A549 (cell line): ENCODE data around the gene SLC46A2. TPM values are rescaled to one million over a fixed set of nuclear protein-coding genes. Genes with fewer than 3 reads are reported as not detected.

ENCODE experiments used
- ATAC-seq, 2 experiments: fragments of 200-7000 bp in 1 of 2; fragments of >200 bp in 1 of 2; cut with Nextera tagmentation in 1 of 2; cut with Tn5 transposase in 1 of 2; 3 replicates each; pipeline versions ENCODE4 v1.8.0 to v1.9.1; 2018 to 2020; ENCODE audit warnings: mild to moderate bottlenecking in 1 of 2, moderate library complexity in 1 of 2
- CTCF ChIA-PET: fragments of 300-600 bp; sonication (Branson Sonifier 250); formaldehyde crosslinking; extraction: SDS; loops from one replicate; lab custom pipeline; 2021; ENCODE audit warnings: antibody characterized with exemption, inconsistent platforms; lab: Yijun Ruan, JAX
- POLR2A ChIA-PET: fragments of 350-600 bp; formaldehyde crosslinking; extraction: SDS; loops from one replicate; lab custom pipeline; 2021; ENCODE audit warnings: antibody characterized with exemption, inconsistent platforms; lab: Yijun Ruan, JAX
- DNase-seq, 2 experiments: peaks; one replicate each; pipeline versions ENCODE4 v3.0.0 to v3.0.0-alpha.2; 2011 to 2016; ENCODE audit warnings: low read depth in 1 of 2, low spot score in 1 of 2
- FAIRE-seq: peaks from 2 replicates; lab custom pipeline; 2011; peaks lifted over from hg19 to GRCh38; lab: Jason Lieb, UNC
- H3K27ac ChIP-seq, 2 experiments: fragments of >200 bp; sonication (Bioruptor Twin); formaldehyde crosslinking; 3 replicates each; pipeline ENCODE4 v1.5.1; 2016 to 2017
- H3K4me1 ChIP-seq: fragments of >200 bp; sonication (Bioruptor Twin); formaldehyde crosslinking; 3 replicates; pipeline ENCODE4 v1.6.1; 2016
- H3K4me2 ChIP-seq: fragments of >200 bp; sonication (Bioruptor Twin); formaldehyde crosslinking; 3 replicates; pipeline ENCODE4 v1.6.1; 2016
- H3K4me3 ChIP-seq: fragments of >200 bp; sonication (Bioruptor Twin); formaldehyde crosslinking; 3 replicates; pipeline ENCODE4 v1.5.1; 2016
- H3K9me3 ChIP-seq: fragments of >200 bp; sonication (Bioruptor Twin); formaldehyde crosslinking; 3 replicates; pipeline ENCODE4 v1.6.1; 2016
- CBX2 ChIP-seq: fragments of 200-600 bp; sonication (generic); IDR thresholded peaks from 2 replicates; pipeline ENCODE4 v1.6.1; 2016; ENCODE audit warnings: low read depth, mild to moderate bottlenecking, borderline replicate concordance
- CEBPB ChIP-seq, 2 experiments: fragments of >200 bp in 1 of 2; sonication (Bioruptor Twin) in 1 of 2; formaldehyde crosslinking in 1 of 2; IDR thresholded peaks; 2 replicates each; pipeline ENCODE4 v1.6.1; 2012 to 2016
- CHD4 ChIP-seq: fragments of 200-600 bp; sonication (generic); IDR thresholded peaks from 2 replicates; pipeline ENCODE4 v1.6.1; 2016; ENCODE audit warnings: antibody characterized with exemption, mild to moderate bottlenecking, borderline replicate concordance
- EP300 ChIP-seq, 2 experiments: fragments of >200 bp; sonication (Bioruptor Twin); formaldehyde crosslinking; IDR thresholded peaks; 2 replicates in 1 of 2; 3 replicates in 1 of 2; pipeline ENCODE4 v1.6.1; 2016 to 2017
- FOSB ChIP-seq: fragments of 250-450 bp; sonication (Bioruptor Pico); IDR thresholded peaks from 2 replicates; pipeline ENCODE4 v1.5.0; 2020; ENCODE audit warnings: mild to moderate bottlenecking, moderate library complexity
- FOXS1 ChIP-seq: fragments of 250-450 bp; sonication (Bioruptor Pico); IDR thresholded peaks from 2 replicates; pipeline ENCODE4 v1.5.0; 2020; ENCODE audit warnings: mild to moderate bottlenecking, moderate library complexity
- HOXA7 ChIP-seq: fragments of 250-450 bp; sonication (Bioruptor Pico); IDR thresholded peaks from 2 replicates; pipeline ENCODE4 v1.5.0; 2020; ENCODE audit warnings: mild to moderate bottlenecking, moderate library complexity
- HOXB13 ChIP-seq: fragments of 250-450 bp; sonication (Bioruptor Pico); IDR thresholded peaks from 2 replicates; pipeline ENCODE4 v1.5.0; 2020; ENCODE audit warnings: low read depth, mild to moderate bottlenecking, moderate library complexity
- JUN ChIP-seq, 2 experiments: fragments of >200 bp; sonication (Bioruptor Twin); formaldehyde crosslinking; IDR thresholded peaks; 2 replicates in 1 of 2; 3 replicates in 1 of 2; pipeline ENCODE4 v1.6.1; 2016 to 2017
- KDM5A ChIP-seq: fragments of 200-600 bp; sonication (generic); IDR thresholded peaks from 2 replicates; pipeline ENCODE4 v1.6.1; 2016; ENCODE audit warnings: antibody characterized with exemption, mild to moderate bottlenecking
- MAZ ChIP-seq: fragments of 150-350 bp; IDR thresholded peaks from 2 replicates; pipeline ENCODE4 v1.6.1; 2014; ENCODE audit warnings: antibody characterized with exemption, low read depth, low read length, borderline replicate concordance
- MYC ChIP-seq: IDR thresholded peaks from 2 replicates; pipeline ENCODE4 v1.6.1; 2012; ENCODE audit warnings: mild to moderate bottlenecking, inconsistent platforms, low read length, improper control_type of control experiment, borderline replicate concordance
- NR3C1 ChIP-seq: fragments of >200 bp; sonication (Bioruptor Twin); formaldehyde crosslinking; IDR thresholded peaks from 3 replicates; pipeline ENCODE4 v1.6.1; 2017
- POLR2A ChIP-seq: IDR thresholded peaks from 2 replicates; pipeline ENCODE4 v1.6.1; 2012; ENCODE audit warnings: mild to moderate bottlenecking, low read length
- RAD21 ChIP-seq, 2 experiments: fragments of >200 bp in 1 of 2; sonication (Bioruptor Twin) in 1 of 2; formaldehyde crosslinking in 1 of 2; IDR thresholded peaks in 1 of 2; conservative IDR thresholded peaks in 1 of 2; 2 replicates in 1 of 2; 3 replicates in 1 of 2; pipeline ENCODE4 v1.6.1; 2012 to 2018; ENCODE audit warnings: inconsistent platforms in 1 of 2
- SMC3 ChIP-seq: fragments of >200 bp; sonication (Bioruptor Twin); formaldehyde crosslinking; IDR thresholded peaks from 3 replicates; pipeline ENCODE4 v1.6.1; 2018; ENCODE audit warnings: inconsistent platforms
- TFCP2L1 ChIP-seq: fragments of 250-450 bp; sonication (Bioruptor Pico); IDR thresholded peaks from 2 replicates; pipeline ENCODE4 v1.5.0; 2021; ENCODE audit warnings: mild to moderate bottlenecking
- TP53 ChIP-seq: fragments of 250-450 bp; sonication (Bioruptor Pico); IDR thresholded peaks from 2 replicates; pipeline ENCODE4 v1.5.0; 2021; ENCODE audit warnings: mild to moderate bottlenecking, moderate library complexity
- ZC3H11A ChIP-seq: fragments of 450-650 bp; IDR thresholded peaks from 2 replicates; pipeline ENCODE4 v1.6.1; 2014; ENCODE audit warnings: antibody characterized with exemption, mild to moderate bottlenecking
- ZFP36 ChIP-seq: fragments of 450-650 bp; IDR thresholded peaks from 2 replicates; pipeline ENCODE4 v1.6.1; 2014; ENCODE audit warnings: borderline replicate concordance; ENCODE audit not compliant: partially characterized antibody
- ZNF302 ChIP-seq: fragments of 250-450 bp; sonication (Bioruptor Pico); IDR thresholded peaks from 2 replicates; pipeline ENCODE4 v1.9.0; 2021; ENCODE audit warnings: inconsistent platforms, mild to moderate bottlenecking, moderate library complexity
- WGBS: methylation state at CpG from one replicate; pipeline ENCODE4 v1.1.6; 2017; ENCODE audit errors: missing lambda C conversion rate; 5-methylcytosine and 5-hydroxymethylcytosine counted together
- polyA plus RNA-seq, 4 experiments: library from polyadenylated mRNA; depleted of rRNA in 3 of 4; stranded (reverse); fragments of >200 nt; fragmentation: RNase III in 1 of 4; extraction: RNeasy Plus Mini Kit Qiagen cat#74134 plus additional on column Dnase treatment in 1 of 4; gene quantifications; 2 replicates in 3 of 4; 3 replicates in 1 of 4; pipeline ENCODE4 v1.2.3, GENCODE V29; 2011 to 2017
- TF ChIP-seq, protein P1 (sequence below): IDR thresholded peaks from 2 replicates; pipeline ENCODE4 v1.6.1; 2012
- TF ChIP-seq, protein P2 (sequence below): IDR thresholded peaks from 2 replicates; pipeline ENCODE4 v1.6.1; 2012; ENCODE audit warnings: low read depth, borderline replicate concordance
- TF ChIP-seq, protein P3 (sequence below): fragments of 150-350 bp; IDR thresholded peaks from 2 replicates; pipeline ENCODE4 v1.6.1; 2014; ENCODE audit warnings: low read depth, mild to moderate bottlenecking, low read length
- TF ChIP-seq, protein P4 (sequence below): fragments of >200 bp; sonication (Bioruptor Twin); formaldehyde crosslinking; IDR thresholded peaks from 3 replicates; pipeline ENCODE4 v1.6.1; 2016

Gene SLC46A2
- polyA plus RNA-seq, 2 of the 4 experiments (the other 2 are of a cell fraction), result not detected

DNA sequence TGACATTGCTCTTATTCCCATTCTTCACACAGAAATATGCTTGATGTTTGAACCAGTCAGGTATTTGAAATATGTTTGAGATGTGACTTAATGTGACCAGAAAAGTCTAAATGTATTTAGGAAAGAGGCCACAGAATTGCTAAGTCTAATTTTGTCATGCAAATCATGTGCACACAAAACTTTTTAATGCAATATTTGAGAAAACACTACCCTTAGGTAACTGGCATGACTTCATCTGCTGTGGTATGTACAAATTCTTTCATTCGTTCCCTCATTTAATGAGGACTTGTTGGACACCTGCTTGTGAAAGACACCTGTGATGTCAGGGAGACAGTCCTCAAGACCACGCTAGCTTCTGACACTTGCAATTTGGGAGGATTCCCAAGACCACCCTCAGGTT is 21.1 kb upstream of the SLC46A2 start:
- ChIA-PET POLR2A (no interaction called here), CTCF (interaction anchor here (2.7 kb wide), 1 partner anchor 9 kb away, joined by 15 read pairs; no protein-coding TSS in a partner anchor)
- Histone ChIP-seq H3K4me1 (no peaks in the 10 kb centered on the region), H3K4me2 (no peak overlapping the region), H3K9me3 (no peaks in the 10 kb centered on the region), H3K4me3 (no peak overlapping the region), H3K27ac (no peak overlapping the region)
- FAIRE-seq (no peak), DNase-seq (no peak), ATAC-seq (no peak)
- TF ChIP-seq, protein P1, sequence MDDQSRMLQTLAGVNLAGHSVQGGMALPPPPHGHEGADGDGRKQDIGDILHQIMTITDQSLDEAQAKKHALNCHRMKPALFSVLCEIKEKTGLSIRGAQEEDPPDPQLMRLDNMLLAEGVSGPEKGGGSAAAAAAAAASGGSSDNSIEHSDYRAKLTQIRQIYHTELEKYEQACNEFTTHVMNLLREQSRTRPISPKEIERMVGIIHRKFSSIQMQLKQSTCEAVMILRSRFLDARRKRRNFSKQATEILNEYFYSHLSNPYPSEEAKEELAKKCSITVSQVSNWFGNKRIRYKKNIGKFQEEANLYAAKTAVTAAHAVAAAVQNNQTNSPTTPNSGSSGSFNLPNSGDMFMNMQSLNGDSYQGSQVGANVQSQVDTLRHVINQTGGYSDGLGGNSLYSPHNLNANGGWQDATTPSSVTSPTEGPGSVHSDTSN, result no peak
- TF ChIP-seq ZC3H11A, result no peak
- TF ChIP-seq HOXA7, result no peak
- no peak for TF ChIP-seq CEBPB (IDR thresholded peaks at IDR 0.05)
- TF ChIP-seq ZFP36, result no peak
- no peak for TF ChIP-seq JUN (IDR thresholded peaks at IDR 0.05)
- no peak for TF ChIP-seq FOXS1
- no peak for TF ChIP-seq NR3C1
- TF ChIP-seq HOXB13, result no peak
- WGBS, result 0% methylated on average over 2 of the region's 2 CpGs

DNA sequence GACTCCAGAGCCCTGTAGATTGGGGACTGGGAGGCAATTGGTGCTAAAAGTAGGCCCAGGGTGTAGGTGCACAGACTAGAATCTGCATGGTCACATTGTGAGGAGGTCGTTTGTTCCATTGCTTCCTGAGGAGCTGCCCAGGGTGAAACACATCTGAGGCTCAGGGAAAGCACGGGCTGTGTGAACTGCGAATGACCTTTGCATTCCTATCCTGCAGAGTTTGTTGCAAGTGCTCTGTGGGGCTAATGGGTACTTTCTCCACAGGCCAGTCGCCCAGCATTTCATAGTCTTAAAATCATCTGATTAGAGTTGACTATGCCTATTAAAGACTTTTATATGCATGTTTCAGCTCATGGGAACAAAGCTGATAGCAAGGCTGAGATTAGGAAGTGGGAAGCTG is 14.4 kb upstream of the SLC46A2 start:
- no peaks in the 10 kb centered on the region for H3K4me1 ChIP-seq
- H3K4me3 ChIP-seq, result no peak overlapping the region
- no peak for ATAC-seq
- DNase-seq, result no peak
- H3K27ac ChIP-seq, result no peak overlapping the region
- no peak overlapping the region for H3K4me2 ChIP-seq
- H3K9me3 ChIP-seq, result no peaks in the 10 kb centered on the region
- TF ChIP-seq, protein P2, sequence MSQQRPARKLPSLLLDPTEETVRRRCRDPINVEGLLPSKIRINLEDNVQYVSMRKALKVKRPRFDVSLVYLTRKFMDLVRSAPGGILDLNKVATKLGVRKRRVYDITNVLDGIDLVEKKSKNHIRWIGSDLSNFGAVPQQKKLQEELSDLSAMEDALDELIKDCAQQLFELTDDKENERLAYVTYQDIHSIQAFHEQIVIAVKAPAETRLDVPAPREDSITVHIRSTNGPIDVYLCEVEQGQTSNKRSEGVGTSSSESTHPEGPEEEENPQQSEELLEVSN, result no peak
- no peak for TF ChIP-seq ZNF302 (CRISPR knock-in tag)
- no peak for TF ChIP-seq ZC3H11A
- TF ChIP-seq MAZ, result no peak
- TF ChIP-seq TFCP2L1 (CRISPR knock-in tag), result no peak
- no peak for TF ChIP-seq RAD21 (conservative IDR thresholded peaks at IDR 0.05 in 1 of 2, IDR thresholded peaks at IDR 0.05 in 1 of 2)
- TF ChIP-seq MYC, result no peak
- TF ChIP-seq KDM5A, result no peak
- no peak for TF ChIP-seq NR3C1
- no peak for TF ChIP-seq CHD4
- TF ChIP-seq, protein P3, sequence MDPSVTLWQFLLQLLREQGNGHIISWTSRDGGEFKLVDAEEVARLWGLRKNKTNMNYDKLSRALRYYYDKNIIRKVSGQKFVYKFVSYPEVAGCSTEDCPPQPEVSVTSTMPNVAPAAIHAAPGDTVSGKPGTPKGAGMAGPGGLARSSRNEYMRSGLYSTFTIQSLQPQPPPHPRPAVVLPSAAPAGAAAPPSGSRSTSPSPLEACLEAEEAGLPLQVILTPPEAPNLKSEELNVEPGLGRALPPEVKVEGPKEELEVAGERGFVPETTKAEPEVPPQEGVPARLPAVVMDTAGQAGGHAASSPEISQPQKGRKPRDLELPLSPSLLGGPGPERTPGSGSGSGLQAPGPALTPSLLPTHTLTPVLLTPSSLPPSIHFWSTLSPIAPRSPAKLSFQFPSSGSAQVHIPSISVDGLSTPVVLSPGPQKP, result no peak
- TF ChIP-seq FOSB, result no peak
- no peak for TF ChIP-seq EP300 (IDR thresholded peaks at IDR 0.05)
- TF ChIP-seq POLR2A, result no peak
- TF ChIP-seq SMC3, result no peak
- TF ChIP-seq, protein P4, sequence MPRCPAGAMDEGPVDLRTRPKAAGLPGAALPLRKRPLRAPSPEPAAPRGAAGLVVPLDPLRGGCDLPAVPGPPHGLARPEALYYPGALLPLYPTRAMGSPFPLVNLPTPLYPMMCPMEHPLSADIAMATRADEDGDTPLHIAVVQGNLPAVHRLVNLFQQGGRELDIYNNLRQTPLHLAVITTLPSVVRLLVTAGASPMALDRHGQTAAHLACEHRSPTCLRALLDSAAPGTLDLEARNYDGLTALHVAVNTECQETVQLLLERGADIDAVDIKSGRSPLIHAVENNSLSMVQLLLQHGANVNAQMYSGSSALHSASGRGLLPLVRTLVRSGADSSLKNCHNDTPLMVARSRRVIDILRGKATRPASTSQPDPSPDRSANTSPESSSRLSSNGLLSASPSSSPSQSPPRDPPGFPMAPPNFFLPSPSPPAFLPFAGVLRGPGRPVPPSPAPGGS, result no peak
- TF ChIP-seq, protein P1, result no peak
- TF ChIP-seq CBX2, result no peak
- no peak for TF ChIP-seq TP53
- CTCF ChIA-PET, result interaction anchor here (0.6 to 1.3 kb wide), 5 partner anchors 15 to 792 kb away, joined by 3 to 4 read pairs (median 3); no protein-coding TSS in a partner anchor
- FAIRE-seq, result no peak
- POLR2A ChIA-PET, result no interaction called here
- 40% methylated on average over 4 of the region's 4 CpGs for WGBS
